Stimulated activated CD4-positive, alpha-beta T cell treated with anti-CD3 and anti-CD28 coated beads, TNF-alpha, amount 100 ng/mL, for 1 hour (primary cell): ENCODE results near the gene FAM83G.
A peak's percentile ranks its signal among the peaks of the same experiment; 100 is the strongest.

ENCODE experiments used
- DNase-seq, 3 donors: peaks; one replicate each; pipeline ENCODE4 v3.0.0-alpha.2; 2020; ENCODE audit warnings: low read depth in 3 of 3, low spot score in 1 of 3

FAM83G gene

DNA sequence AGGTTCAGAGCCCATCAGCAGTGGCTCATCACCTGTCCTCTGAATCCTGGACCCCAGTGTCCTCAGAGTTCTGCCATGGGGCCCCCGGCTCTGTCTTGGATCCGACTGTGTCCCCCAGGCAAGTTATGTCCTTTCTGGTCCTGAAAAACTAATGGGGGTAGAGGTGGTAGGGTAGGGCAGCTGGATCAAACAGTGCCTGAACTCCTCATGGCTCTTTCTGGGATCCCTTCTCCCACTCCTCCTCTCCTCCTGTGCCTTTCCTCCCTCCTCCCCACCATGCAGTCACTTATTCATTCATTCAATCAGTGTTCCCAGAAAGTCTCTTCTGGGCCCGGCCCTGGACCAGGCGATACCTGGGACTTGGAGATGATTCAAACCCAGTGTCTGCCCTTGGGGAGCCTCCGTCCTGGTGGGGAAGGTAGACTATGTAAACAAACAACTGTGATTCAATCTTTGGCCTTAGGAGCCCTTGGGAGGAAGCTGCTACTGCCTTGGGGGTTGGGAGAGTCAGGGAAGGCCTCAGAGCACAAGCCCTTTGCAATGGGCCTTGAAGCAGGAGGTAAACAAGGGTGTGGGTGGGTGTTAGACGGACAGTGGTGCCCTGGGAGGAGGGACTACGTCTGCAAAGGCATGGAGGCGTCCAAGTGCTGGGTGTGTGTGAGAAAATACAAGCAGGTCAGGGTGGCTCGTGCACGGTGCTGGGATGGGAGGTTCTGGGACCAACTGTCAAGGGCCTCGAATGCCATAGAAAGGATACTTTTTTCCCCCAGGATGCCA is 6.4 kb upstream of the FAM83G start:
- DNase-seq, result no peak

- no peak for DNase-seq
Observed at GRCh38 chr17:19009970-19010369, 5.4 kb upstream of the FAM83G start.

DNA sequence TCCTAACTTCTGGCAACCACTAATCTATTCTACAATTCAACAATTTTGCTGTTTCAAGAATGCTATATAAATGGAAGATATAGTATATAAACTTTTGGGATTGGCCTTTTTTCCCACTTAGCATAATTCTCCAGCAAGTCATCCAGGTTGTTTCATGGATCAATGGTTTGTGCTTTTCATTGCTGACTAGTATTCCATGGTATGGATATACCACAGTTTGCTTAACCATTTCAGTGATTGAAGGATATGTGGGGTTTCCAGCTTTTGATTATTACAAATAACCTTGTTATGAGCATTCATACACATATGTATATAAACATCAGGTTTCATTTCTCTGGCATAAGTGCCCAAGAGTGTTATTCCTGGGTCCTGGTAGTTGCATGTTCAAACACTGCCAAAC is 2.1 kb upstream of the FAM83G start:
- no peak for DNase-seq

- no peak for DNase-seq
Observed at GRCh38 chr17:19005789-19006430, 1.3 kb upstream of the FAM83G start.

GRCh38 chr17:19005137-19005773 is 691 bp upstream of the FAM83G start:
- no peak for DNase-seq

- peak in 2 of 3 donors; percentile 29 to 53 for DNase-seq
Observed at GRCh38 chr17:19003543-19004420, 782 bp downstream of the FAM83G start.

DNA sequence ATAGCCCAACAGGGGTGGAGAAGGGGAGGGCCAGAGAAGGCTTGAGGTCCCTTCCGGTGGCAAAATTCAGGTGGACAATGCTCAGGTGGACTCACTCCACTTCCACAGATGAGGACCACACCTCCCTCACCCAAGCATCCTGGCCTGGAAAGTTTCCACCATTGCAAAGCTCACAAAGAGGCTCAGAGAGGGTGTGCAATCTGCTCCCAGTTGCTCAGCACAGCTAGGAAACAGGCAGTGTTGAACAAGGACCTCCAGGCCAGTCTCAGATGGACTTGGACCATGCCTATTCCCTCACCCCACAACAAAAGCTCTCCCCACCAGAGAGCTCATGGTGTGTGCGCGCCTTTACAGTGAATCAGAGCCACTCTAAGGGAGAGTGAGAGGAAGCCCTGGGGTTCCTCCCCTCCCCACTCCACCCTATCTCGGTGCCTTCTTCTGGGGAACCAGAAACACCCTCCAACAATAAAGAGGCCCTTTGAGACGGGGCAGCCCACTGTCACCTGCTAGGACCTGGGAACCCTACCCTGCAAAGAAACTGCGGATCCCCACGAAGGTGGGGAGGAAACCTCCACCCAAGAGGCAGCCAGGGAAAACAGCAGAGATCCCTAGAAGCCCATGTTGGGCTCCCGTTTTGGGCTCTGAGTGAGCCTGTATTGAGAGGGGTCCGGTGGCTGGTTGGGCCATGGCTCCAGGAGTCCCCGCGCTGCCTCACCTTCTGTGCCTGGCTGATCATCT is 1.6 kb downstream of the FAM83G start:
- DNase-seq, result no peak

GRCh38 chr17:19001907-19002590 is 2.5 kb downstream of the FAM83G start:
- no peak for DNase-seq

- no peak for DNase-seq
Observed at GRCh38 chr17:19000531-19001325, 3.8 kb downstream of the FAM83G start.

DNA sequence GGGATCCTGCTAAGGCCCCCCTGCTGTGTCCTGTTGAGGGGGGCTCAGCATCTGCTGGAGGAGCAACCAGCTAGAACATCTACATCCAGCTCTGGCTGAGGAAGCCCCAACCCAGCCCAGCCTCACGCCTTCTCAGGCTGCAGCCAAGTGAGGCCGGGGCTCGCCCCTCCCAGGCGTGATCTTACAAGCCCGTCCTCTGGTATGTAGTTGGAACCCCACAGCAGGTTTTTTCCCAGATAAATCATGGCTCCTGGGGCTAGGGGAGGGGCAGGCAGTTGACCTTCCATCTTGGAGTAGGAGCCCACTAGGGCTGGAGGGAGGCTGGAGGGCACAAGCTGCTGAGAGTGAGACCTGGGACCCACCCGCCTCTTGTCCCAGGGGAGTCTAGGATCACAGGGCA is 4.7 kb downstream of the FAM83G start:
- DNase-seq, result no peak

DNA sequence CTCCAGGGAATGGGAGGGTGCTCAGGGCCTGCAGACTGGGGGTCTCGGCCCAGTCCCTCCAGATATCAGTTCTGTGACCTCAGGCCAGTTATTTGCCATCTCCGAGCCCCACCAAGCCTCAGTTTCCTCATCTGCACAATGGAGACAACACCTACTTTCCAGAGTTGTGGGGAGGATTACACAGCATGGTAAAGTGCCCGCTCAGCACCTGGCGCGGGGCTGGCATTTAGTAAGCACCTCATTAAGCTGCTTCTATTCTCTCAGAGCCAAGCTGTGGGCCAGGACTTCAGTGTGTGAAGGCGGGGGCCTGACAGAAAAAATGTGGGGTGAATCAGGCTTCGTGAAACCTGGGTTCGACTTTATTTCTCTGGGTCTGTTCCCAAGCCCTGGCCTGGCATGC is 5.2 kb downstream of the FAM83G start:
- no peak for DNase-seq

- DNase-seq, result no peak
Observed at GRCh38 chr17:18997650-18998196, 6.8 kb downstream of the FAM83G start.

- no peak for DNase-seq
Observed at GRCh38 chr17:18996458-18996857, 8.1 kb downstream of the FAM83G start.

- no peak for DNase-seq
Observed at GRCh38 chr17:18995220-18995619, 9.3 kb downstream of the FAM83G start.

- DNase-seq, result no peak
Observed at GRCh38 chr17:18994631-18995030, 9.9 kb downstream of the FAM83G start.

DNA sequence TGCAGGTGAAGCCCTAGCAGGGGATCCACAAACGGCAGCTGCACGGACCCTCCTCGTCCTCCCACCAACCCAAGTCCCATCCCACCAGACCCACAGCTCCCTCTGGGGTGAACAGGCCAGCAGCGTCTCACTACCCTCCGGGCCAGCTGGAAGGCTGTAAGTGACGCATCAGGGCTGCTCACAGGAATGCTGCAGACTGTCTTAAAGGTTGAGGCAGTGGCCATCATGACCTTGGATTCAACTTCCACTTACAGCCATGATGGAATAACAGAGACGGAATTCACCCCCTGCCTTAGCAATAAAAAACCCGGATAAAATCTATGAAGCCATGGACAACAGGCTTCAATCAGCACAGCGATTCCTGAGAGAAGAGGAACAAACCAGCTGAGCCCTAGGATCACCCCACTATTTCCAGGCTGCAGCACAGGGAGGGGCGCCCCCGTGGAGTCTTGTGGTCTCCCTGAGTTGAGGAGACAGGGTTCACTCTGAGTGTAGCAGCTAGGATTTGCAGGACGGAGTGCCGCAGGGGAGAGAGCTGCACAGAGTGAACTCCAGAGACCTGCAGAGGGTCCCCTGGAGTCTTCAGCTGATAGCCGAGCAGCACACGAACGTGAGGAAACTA is 10.5 kb downstream of the FAM83G start:
- no peak for DNase-seq

- no peak for DNase-seq
Observed at GRCh38 chr17:18992454-18993130, 12.0 kb downstream of the FAM83G start.
